ENCODE measurements around the gene FOS.

DNA sequence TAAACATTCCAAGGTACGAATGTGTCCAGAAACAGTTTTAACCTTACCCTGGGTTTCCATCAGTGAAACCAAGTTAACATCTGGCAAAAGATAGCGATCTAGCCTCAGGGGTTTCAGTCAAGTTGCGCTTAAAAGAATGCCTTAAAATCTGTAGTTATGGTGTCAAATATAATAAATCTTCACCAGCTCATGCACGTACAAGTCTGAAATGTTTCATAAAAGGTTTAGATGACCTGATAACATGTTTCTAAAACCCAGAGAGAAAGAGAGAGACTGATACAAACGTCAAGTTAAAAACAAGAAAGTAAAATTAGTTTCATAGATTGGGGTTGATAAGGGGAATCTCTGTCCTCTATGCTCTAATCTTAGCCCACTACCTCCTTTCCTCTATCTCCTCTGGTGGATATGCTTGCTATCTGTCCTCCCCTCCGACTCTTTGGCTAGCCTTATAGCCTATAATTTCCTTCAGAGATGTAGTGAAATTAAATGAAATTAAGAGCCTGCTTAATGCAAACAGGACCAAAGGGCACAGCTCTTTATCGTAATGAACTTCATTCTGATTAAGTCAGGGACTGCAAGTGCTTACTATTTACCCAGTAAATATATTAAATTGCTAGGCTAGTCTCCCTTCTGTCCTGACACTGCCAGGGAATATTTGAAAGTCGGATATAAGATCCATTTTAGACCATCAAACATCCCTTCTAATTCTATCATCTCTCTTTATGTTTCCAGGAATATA lies 18.4 kb upstream of the FOS start:
- no peak for TF ChIP-seq POLR2A (IDR thresholded peaks at IDR 0.05)
- TF ChIP-seq, protein P1, sequence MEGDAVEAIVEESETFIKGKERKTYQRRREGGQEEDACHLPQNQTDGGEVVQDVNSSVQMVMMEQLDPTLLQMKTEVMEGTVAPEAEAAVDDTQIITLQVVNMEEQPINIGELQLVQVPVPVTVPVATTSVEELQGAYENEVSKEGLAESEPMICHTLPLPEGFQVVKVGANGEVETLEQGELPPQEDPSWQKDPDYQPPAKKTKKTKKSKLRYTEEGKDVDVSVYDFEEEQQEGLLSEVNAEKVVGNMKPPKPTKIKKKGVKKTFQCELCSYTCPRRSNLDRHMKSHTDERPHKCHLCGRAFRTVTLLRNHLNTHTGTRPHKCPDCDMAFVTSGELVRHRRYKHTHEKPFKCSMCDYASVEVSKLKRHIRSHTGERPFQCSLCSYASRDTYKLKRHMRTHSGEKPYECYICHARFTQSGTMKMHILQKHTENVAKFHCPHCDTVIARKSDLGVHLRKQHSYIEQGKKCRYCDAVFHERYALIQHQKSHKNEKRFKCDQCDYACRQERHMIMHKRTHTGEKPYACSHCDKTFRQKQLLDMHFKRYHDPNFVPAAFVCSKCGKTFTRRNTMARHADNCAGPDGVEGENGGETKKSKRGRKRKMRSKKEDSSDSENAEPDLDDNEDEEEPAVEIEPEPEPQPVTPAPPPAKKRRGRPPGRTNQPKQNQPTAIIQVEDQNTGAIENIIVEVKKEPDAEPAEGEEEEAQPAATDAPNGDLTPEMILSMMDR (IDR thresholded peaks at IDR 0.05) = no peak
